Measurements from ENCODE around the gene C1orf232. TPM values are rescaled to one million over a fixed set of nuclear protein-coding genes. Genes with fewer than 3 reads are reported as not detected.

C1orf232 gene
- total RNA-seq, 1 experiment from 2014 or later = not detected

DNA sequence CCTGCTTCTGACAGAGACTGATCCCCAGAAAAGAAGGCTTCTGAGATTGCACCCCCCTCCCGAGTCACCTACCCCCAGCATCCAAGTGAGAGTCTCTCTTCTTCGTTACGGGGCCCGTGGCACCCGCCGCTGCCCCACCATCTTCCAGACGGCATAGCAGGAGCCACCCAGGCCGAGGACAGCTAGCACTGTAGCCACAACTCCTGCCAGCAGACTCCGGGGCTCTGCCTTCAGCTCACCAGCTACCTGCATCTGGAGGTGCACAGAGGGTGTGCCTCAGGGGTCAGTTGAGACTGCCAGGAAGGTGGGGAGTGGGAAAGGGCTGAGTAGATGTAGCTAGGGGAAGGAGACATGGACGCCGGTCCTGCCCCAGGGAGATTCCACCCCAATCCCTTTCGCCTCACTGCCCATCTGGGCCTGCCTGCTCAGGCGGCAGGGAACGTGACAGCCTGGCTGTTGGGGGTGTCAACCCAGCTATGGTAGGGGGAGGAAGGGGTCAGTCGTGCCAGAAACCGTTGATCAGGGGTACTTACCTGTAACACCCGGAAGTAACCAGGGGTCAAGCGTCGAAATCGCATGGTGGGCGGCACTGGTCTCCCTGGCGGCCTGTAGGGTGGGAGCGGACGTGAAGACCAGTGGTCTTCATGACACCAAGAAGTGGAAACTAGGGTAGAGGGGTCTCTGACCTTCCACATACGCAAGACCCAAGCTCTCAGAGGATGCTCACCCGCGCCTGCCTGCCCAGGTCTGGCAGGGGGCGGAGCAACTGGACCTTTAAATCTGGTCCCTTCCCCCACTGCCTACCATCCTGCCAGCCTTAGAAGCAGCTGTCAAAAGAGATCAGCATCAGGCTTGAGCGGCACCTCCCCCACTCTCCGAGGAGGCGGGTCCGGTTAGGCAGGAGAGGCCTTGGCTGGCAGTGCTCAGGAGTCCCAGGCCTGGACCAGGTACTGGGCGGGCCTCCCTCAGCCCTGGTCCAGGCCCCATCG lies 2.6 kb upstream of the C1orf232 start, which contains the start of gene ZNF593OS:
Gene ZNF593OS (minus strand): TSS at position 749 of the 989 bp plus-strand sequence. CDS start 171 bp downstream, at position 578.
- intact Hi-C loops (cut with micrococcal nuclease) = no loop called here
- H3K27me3 ChIP-seq (ENCODE audit: insufficient read depth, low read length) = no peaks in the 10 kb centered on the region
- peaks cover 20% of the 10 kb centered on the region for H3K79me2 ChIP-seq (ENCODE audit: insufficient read depth, low read length)
- no peaks in the 10 kb centered on the region for H4K20me1 ChIP-seq (ENCODE audit: insufficient read depth)
- H3K4me3 ChIP-seq (replicated peaks in 1 of 2; ENCODE audit: low read depth in 1 of 2, low read length in 2 of 2) = peak within 1 kb of the TSS; percentile 89 to 96
- ChIA-PET RAD21 (ENCODE audit: low non-redundant PET in 1 of 2, low total read pairs in 2 of 2, uncharacterized antibody in 2 of 2, unreplicated experiment in 2 of 2) (no interaction called here), CTCF (no interaction called here), POLR2A (no interaction called here)
- no peak for TF ChIP-seq TCF7L2 (IDR thresholded peaks at IDR 0.05; ENCODE audit: borderline replicate concordance, extremely low read depth, insufficient read depth, insufficient read length)
- TF ChIP-seq CEBPB (IDR thresholded peaks at IDR 0.05; ENCODE audit: low read depth) = no peak
- no peak for TF ChIP-seq SP1 (IDR thresholded peaks at IDR 0.05; ENCODE audit: low read depth)
- TF ChIP-seq EGR1 (IDR thresholded peaks at IDR 0.05; ENCODE audit: low read depth) = no peak
- TF ChIP-seq SIN3A (IDR thresholded peaks at IDR 0.05; ENCODE audit: low read depth) = no peak
- TF ChIP-seq CBX3 (IDR thresholded peaks at IDR 0.05; ENCODE audit: low read depth) = no peak
- TF ChIP-seq, protein P1, sequence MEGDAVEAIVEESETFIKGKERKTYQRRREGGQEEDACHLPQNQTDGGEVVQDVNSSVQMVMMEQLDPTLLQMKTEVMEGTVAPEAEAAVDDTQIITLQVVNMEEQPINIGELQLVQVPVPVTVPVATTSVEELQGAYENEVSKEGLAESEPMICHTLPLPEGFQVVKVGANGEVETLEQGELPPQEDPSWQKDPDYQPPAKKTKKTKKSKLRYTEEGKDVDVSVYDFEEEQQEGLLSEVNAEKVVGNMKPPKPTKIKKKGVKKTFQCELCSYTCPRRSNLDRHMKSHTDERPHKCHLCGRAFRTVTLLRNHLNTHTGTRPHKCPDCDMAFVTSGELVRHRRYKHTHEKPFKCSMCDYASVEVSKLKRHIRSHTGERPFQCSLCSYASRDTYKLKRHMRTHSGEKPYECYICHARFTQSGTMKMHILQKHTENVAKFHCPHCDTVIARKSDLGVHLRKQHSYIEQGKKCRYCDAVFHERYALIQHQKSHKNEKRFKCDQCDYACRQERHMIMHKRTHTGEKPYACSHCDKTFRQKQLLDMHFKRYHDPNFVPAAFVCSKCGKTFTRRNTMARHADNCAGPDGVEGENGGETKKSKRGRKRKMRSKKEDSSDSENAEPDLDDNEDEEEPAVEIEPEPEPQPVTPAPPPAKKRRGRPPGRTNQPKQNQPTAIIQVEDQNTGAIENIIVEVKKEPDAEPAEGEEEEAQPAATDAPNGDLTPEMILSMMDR (IDR thresholded peaks at IDR 0.05 in 2 of 3, conservative IDR thresholded peaks at IDR 0.05 in 1 of 3; ENCODE audit: borderline replicate concordance in 1 of 3, insufficient read depth in 1 of 3, low read depth in 2 of 3, low read length in 2 of 3) = no peak
- TF ChIP-seq ZFX (IDR thresholded peaks at IDR 0.05) = no peak
- TF ChIP-seq RAD21 (IDR thresholded peaks at IDR 0.05; ENCODE audit: low read depth) = no peak
- TF ChIP-seq POLR2AphosphoS5 (IDR thresholded peaks at IDR 0.05; ENCODE audit: low read depth, low read length) = no peak; the same call in 1 of the 2 replicates
- no peak for TF ChIP-seq POLR2A (IDR thresholded peaks at IDR 0.05; ENCODE audit: borderline replicate concordance, extremely low read depth, insufficient read depth, insufficient read length)
- TF ChIP-seq JUND (IDR thresholded peaks at IDR 0.05) = no peak
- TF ChIP-seq, protein P2, sequence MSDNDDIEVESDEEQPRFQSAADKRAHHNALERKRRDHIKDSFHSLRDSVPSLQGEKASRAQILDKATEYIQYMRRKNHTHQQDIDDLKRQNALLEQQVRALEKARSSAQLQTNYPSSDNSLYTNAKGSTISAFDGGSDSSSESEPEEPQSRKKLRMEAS (IDR thresholded peaks at IDR 0.05) = no peak
- TF ChIP-seq ELF1 (IDR thresholded peaks at IDR 0.05; ENCODE audit: borderline replicate concordance, low read depth) = no peak
- TF ChIP-seq, protein P3, sequence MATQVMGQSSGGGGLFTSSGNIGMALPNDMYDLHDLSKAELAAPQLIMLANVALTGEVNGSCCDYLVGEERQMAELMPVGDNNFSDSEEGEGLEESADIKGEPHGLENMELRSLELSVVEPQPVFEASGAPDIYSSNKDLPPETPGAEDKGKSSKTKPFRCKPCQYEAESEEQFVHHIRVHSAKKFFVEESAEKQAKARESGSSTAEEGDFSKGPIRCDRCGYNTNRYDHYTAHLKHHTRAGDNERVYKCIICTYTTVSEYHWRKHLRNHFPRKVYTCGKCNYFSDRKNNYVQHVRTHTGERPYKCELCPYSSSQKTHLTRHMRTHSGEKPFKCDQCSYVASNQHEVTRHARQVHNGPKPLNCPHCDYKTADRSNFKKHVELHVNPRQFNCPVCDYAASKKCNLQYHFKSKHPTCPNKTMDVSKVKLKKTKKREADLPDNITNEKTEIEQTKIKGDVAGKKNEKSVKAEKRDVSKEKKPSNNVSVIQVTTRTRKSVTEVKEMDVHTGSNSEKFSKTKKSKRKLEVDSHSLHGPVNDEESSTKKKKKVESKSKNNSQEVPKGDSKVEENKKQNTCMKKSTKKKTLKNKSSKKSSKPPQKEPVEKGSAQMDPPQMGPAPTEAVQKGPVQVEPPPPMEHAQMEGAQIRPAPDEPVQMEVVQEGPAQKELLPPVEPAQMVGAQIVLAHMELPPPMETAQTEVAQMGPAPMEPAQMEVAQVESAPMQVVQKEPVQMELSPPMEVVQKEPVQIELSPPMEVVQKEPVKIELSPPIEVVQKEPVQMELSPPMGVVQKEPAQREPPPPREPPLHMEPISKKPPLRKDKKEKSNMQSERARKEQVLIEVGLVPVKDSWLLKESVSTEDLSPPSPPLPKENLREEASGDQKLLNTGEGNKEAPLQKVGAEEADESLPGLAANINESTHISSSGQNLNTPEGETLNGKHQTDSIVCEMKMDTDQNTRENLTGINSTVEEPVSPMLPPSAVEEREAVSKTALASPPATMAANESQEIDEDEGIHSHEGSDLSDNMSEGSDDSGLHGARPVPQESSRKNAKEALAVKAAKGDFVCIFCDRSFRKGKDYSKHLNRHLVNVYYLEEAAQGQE (IDR thresholded peaks at IDR 0.05; ENCODE audit: low read depth) = no peak
- peaks cover 4 to 22% of the 10 kb centered on the region in 2 experiments; a peak in 3 of 4 replicates for H3K4me1 ChIP-seq (ENCODE audit: control insufficient read depth in 1 of 2, insufficient read depth in 2 of 2, low read length in 2 of 2)
- no peaks in the 10 kb centered on the region; a peak in 1 of 4 replicates for H3K36me3 ChIP-seq (ENCODE audit: control insufficient read depth in 1 of 2, insufficient read depth in 2 of 2, low read length in 2 of 2)
- DNase-seq (ENCODE audit: low read depth, low spot score) = no peak
- H3K9me3 ChIP-seq (ENCODE audit: control insufficient read depth in 1 of 2, insufficient read depth in 1 of 2, low read depth in 1 of 2, low read length in 2 of 2) = no peaks in the 10 kb centered on the region
- no peak for ATAC-seq
- H2AFZ ChIP-seq (ENCODE audit: low read depth, low read length, poor library complexity, severe bottlenecking) = no peak within 1 kb of the TSS
- peak within 1 kb of the TSS; percentile 74 for H3K27ac ChIP-seq (ENCODE audit: low read depth, low read length)
- peak within 1 kb of the TSS; percentile 98 for H3K4me2 ChIP-seq (ENCODE audit: low read length)
- BruUV-seq (replicated peaks) = no TSS peak
- H3K9me2 ChIP-seq (ENCODE audit: insufficient read depth) = no peaks in the 10 kb centered on the region
- peak within 1 kb of the TSS; percentile 93 for H3K9ac ChIP-seq (ENCODE audit: low read length)
